OCI-LY3 (cell line): ENCODE data around the gene TNS3.

Source experiments
- EZH2phosphoT487 ChIP-seq: fragments of 200-600 bp; shearing (Covaris generic); IDR thresholded peaks from 2 replicates; pipeline ENCODE4 v1.6.1; 2018; ENCODE audit warnings: antibody characterized with exemption, mixed run types, low read depth
- TF ChIP-seq, protein P1 (sequence below): fragments of 200-600, 300-600 bp; sonication (generic); IDR thresholded peaks from 2 replicates; pipeline ENCODE4 v1.5.1; 2014; ENCODE audit warnings: antibody characterized with exemption, low read length, low read depth

- TF ChIP-seq, protein P1, sequence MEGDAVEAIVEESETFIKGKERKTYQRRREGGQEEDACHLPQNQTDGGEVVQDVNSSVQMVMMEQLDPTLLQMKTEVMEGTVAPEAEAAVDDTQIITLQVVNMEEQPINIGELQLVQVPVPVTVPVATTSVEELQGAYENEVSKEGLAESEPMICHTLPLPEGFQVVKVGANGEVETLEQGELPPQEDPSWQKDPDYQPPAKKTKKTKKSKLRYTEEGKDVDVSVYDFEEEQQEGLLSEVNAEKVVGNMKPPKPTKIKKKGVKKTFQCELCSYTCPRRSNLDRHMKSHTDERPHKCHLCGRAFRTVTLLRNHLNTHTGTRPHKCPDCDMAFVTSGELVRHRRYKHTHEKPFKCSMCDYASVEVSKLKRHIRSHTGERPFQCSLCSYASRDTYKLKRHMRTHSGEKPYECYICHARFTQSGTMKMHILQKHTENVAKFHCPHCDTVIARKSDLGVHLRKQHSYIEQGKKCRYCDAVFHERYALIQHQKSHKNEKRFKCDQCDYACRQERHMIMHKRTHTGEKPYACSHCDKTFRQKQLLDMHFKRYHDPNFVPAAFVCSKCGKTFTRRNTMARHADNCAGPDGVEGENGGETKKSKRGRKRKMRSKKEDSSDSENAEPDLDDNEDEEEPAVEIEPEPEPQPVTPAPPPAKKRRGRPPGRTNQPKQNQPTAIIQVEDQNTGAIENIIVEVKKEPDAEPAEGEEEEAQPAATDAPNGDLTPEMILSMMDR = no peak
- no peak for TF ChIP-seq EZH2phosphoT487
These were observed 196.3 kb downstream of the TNS3 start for GRCh38 chr7:47385536-47386125.
